CD4-positive, alpha-beta T cell (primary cell): ENCODE measurements around the gene PITPNC1. TPM values are rescaled to one million over a fixed set of nuclear protein-coding genes. Genes with fewer than 3 reads are reported as not detected.

ENCODE experiments used
- ATAC-seq: fragments of 200-7000 bp; cut with Tn5 transposase; one replicate; pipeline ENCODE4 v1.10.0; 2022; ENCODE audit warnings: mild to moderate bottlenecking; ENCODE audit not compliant: poor library complexity
- CTCF ChIA-PET: fragments of 350-600 bp; sonication (Branson Sonifier 250); formaldehyde crosslinking; loops from one replicate; lab custom pipeline; 2021; ENCODE audit warnings: antibody characterized with exemption, inconsistent platforms; lab: Charles Lee
- POLR2A ChIA-PET: fragments of 350-600 bp; sonication (Branson Sonifier 250); formaldehyde crosslinking; loops from one replicate; lab custom pipeline; 2021; ENCODE audit warnings: antibody characterized with exemption, inconsistent platforms; lab: Charles Lee
- DNase-seq, 14 experiments: peaks; one replicate each; pipeline ENCODE4 v3.0.0-alpha.2; 2013 to 2020; ENCODE audit warnings: mixed read lengths in 2 of 14
- H3K27ac ChIP-seq, 2 donors: one replicate each; pipeline versions ENCODE4 v1.5.1 to v1.7.0; 2013; ENCODE audit warnings: low read length in 2 of 2, low read depth in 1 of 2, mild to moderate bottlenecking in 1 of 2
- H3K27me3 ChIP-seq, 2 experiments: 1 replicate in 1 of 2; 2 replicates in 1 of 2; pipeline versions ENCODE4 v1.6.1 to v1.7.0; 2013; ENCODE audit warnings: low read length in 2 of 2, control low read depth in 1 of 2, mild to moderate bottlenecking in 1 of 2, moderate library complexity in 1 of 2; ENCODE audit not compliant: insufficient read depth in 2 of 2, control insufficient read depth in 1 of 2
- H3K36me3 ChIP-seq: one replicate; pipeline ENCODE4 v1.6.1; 2013; ENCODE audit warnings: low read length, control low read depth; ENCODE audit not compliant: insufficient read depth
- H3K4me1 ChIP-seq: one replicate; pipeline ENCODE4 v1.6.1; 2013; ENCODE audit warnings: low read length, control low read depth; ENCODE audit not compliant: insufficient read depth
- H3K4me3 ChIP-seq: one replicate; pipeline ENCODE4 v1.5.1; 2013; ENCODE audit warnings: mild to moderate bottlenecking, low read length, moderate library complexity
- H3K9me3 ChIP-seq, 2 experiments: 1 replicate in 1 of 2; 2 replicates in 1 of 2; pipeline versions ENCODE4 v1.6.1 to v1.7.0; 2013; ENCODE audit warnings: low read length in 2 of 2, mild to moderate bottlenecking in 2 of 2, control low read depth in 1 of 2, moderate library complexity in 1 of 2; ENCODE audit not compliant: control insufficient read depth in 1 of 2, insufficient read depth in 1 of 2
- H3K27ac Mint-ChIP-seq: one replicate; pipeline ENCODE4 v1.8.0; 2020; ENCODE audit warnings: mixed read lengths
- H3K27me3 Mint-ChIP-seq: one replicate; pipeline ENCODE4 v1.8.0; 2021; ENCODE audit warnings: mixed read lengths
- H3K36me3 Mint-ChIP-seq: one replicate; pipeline ENCODE4 v1.8.0; 2021; ENCODE audit warnings: low read depth, mixed read lengths
- H3K4me1 Mint-ChIP-seq: one replicate; pipeline ENCODE4 v1.8.0; 2021; ENCODE audit warnings: low read depth, mixed read lengths
- H3K4me3 Mint-ChIP-seq: one replicate; pipeline ENCODE4 v1.8.0; 2020; ENCODE audit warnings: mild to moderate bottlenecking, mixed read lengths
- H3K9me3 Mint-ChIP-seq: one replicate; pipeline ENCODE4 v1.8.0; 2020; ENCODE audit warnings: mixed read lengths
- CTCF ChIP-seq: fragments of 200-600 bp; IDR thresholded peaks from one replicate; pipeline ENCODE4 v1.8.0; 2022; ENCODE audit warnings: antibody characterized with exemption, mild to moderate bottlenecking
- intact Hi-C, 2 experiments: fragments of 100-400 bp; cut with DNase I in 1 of 2; cut with micrococcal nuclease in 1 of 2; formaldehyde crosslinking; loops; one replicate each; pipeline versions ENCODE4 v1.15.1 to v1.9.0; 2023 to 2025; cut with DNase I, micrococcal nuclease
- total RNA-seq, 174 experiments: library from RNA in 2 of 174; stranded (reverse) in 2 of 174; gene quantifications; one replicate each; pipeline ENCODE4 v1.2.3 and lab custom pipeline; 2021 to 2026

The PITPNC1 gene
- total RNA-seq, 2 experiments from 2014 or later = 80.2 to 83.4 TPM

GRCh38 chr17:67680445-67681224, 303.6 kb downstream of the PITPNC1 start:
- no peak for TF ChIP-seq CTCF
- ATAC-seq (no peak), DNase-seq (no peak)
- Mint-ChIP-seq H3K36me3 (peaks cover 68% of the 10 kb centered on the region), H3K9me3 (no peaks in the 10 kb centered on the region), H3K4me1 (peaks cover 18% of the 10 kb centered on the region), H3K4me3 (no peak overlapping the region), H3K27ac (peak overlapping the region; percentile 72), H3K27me3 (no peaks in the 10 kb centered on the region)
- Histone ChIP-seq H3K27me3 (no peaks in the 10 kb centered on the region), H3K4me1 (no peaks in the 10 kb centered on the region), H3K36me3 (peaks cover 33% of the 10 kb centered on the region), H3K27ac (no peak overlapping the region), H3K9me3 (no peaks in the 10 kb centered on the region), H3K4me3 (no peak overlapping the region)
- POLR2A ChIA-PET = no interaction called here
- intact Hi-C loops = no loop called here
- CTCF ChIA-PET = no interaction called here

GRCh38 chr17:67682196-67682595, 305.1 kb downstream of the PITPNC1 start:
- H3K4me1 ChIP-seq = no peaks in the 10 kb centered on the region
- ATAC-seq (no peak), DNase-seq (no peak)
- Mint-ChIP-seq H3K36me3 (peaks cover 66% of the 10 kb centered on the region), H3K9me3 (no peaks in the 10 kb centered on the region), H3K27ac (peak overlapping the region; percentile 69), H3K27me3 (no peaks in the 10 kb centered on the region), H3K4me1 (peaks cover 18% of the 10 kb centered on the region), H3K4me3 (no peak overlapping the region)
- H3K27ac ChIP-seq = no peak overlapping the region
- H3K9me3 ChIP-seq = no peaks in the 10 kb centered on the region
- intact Hi-C loops = no loop called here
- POLR2A ChIA-PET = no interaction called here
- CTCF ChIA-PET = no interaction called here
- no peak overlapping the region for H3K4me3 ChIP-seq
- H3K36me3 ChIP-seq = peaks cover 23% of the 10 kb centered on the region
- no peaks in the 10 kb centered on the region for H3K27me3 ChIP-seq
- no peak for TF ChIP-seq CTCF

GRCh38 chr17:67685351-67685750, 308.3 kb downstream of the PITPNC1 start:
- no peak for TF ChIP-seq CTCF
- peaks cover 59% of the 10 kb centered on the region for H3K36me3 Mint-ChIP-seq
- POLR2A ChIA-PET = interaction anchor here (0.6 kb wide), 1 partner anchor 311 kb away, joined by 3 read pairs; no protein-coding TSS in a partner anchor
- intact Hi-C loops = loop anchor here (5.0 kb wide), 2 partner anchors 193 to 208 kb away; no protein-coding TSS in a partner anchor
- H3K27ac ChIP-seq = no peak overlapping the region
- peaks cover 13% of the 10 kb centered on the region for H3K4me1 Mint-ChIP-seq
- H3K4me3 Mint-ChIP-seq = no peak overlapping the region
- DNase-seq (no peak), ATAC-seq (no peak)
- no peaks in the 10 kb centered on the region for H3K9me3 ChIP-seq
- peak overlapping the region; percentile 17 for H3K27ac Mint-ChIP-seq
- CTCF ChIA-PET = no interaction called here
- H3K36me3 ChIP-seq = peaks cover 4% of the 10 kb centered on the region
- H3K4me1 ChIP-seq = no peaks in the 10 kb centered on the region
- H3K27me3 ChIP-seq = no peaks in the 10 kb centered on the region
- no peaks in the 10 kb centered on the region for H3K9me3 Mint-ChIP-seq
- H3K27me3 Mint-ChIP-seq = no peaks in the 10 kb centered on the region
- no peak overlapping the region for H3K4me3 ChIP-seq
